HG03571 (cell line): ENCODE measurements around the gene OR6Y1.

Experiments used
- ATAC-seq: cut with Tn5 transposase; IDR thresholded peaks from one replicate; pipeline ENCODE4 v1.9.1; 2021; ENCODE audit not compliant: unreplicated experiment

Gene OR6Y1, protein sequence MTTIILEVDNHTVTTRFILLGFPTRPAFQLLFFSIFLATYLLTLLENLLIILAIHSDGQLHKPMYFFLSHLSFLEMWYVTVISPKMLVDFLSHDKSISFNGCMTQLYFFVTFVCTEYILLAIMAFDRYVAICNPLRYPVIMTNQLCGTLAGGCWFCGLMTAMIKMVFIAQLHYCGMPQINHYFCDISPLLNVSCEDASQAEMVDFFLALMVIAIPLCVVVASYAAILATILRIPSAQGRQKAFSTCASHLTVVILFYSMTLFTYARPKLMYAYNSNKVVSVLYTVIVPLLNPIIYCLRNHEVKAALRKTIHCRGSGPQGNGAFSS

DNA sequence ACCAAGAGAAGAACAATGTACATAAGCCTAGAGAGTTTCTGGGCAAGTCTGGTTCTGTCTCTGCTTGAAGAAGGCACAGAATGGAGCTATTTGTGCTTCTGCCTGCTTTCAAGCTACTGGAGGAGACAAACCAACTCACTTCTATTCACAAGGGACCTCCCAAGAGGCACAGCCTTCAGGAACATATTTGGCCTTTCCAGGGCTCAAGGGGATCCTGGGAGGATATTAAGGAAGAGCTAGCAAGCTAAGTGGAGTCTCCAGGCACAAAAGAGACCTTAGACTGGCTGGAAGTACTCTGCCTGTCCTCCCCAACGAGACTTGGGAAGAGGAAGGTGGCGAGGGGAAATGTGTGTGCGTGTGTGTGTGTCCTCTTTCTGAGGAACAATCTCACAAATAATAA, at the start of gene OR6Y1:
OR6Y1 (minus strand) TSS at position 54 of the 400 bp plus-strand sequence. CDS start 6,300 bp downstream, outside the sequence.
- ATAC-seq = no peak

DNA sequence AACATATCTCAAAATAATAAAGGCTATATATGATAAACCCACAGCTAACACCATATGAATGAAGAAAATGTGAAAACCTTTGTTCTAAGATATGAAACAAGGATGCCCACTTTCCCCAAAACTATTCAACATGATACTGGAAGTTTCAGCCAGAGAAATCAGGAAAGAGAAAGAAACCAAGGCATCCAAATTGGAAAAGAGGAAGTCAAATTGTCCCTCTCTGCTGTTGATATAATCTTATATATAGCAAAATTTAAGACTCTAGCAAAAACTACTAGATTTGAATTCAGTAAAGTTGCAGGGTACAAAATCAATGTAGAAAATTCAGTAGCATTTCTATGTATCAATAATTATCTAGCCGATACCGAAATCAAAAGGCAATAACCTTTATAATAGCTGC, 46.5 kb upstream of the OR6Y1 start:
- no peak for ATAC-seq

DNA sequence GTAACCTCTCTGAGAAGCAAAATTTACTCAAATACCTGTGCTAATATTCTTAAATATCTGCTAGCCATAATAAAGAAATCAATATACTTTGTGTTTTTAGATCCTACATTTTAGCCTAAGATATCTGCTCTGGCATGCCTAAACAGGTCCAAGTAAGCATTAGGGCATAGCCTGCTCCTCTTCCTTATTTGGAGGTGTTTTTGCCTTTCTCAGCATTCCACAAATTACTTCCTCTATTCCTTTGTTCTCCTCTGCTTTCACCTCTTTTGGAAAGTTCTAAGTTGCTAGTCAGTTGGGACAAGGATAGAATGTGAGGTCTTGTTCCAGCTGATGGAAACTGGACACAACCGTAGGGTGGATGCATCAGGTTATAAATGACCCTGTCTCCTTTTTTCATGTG, 32.7 kb upstream of the OR6Y1 start:
- ATAC-seq = no peak

GRCh38 chr1:158583962-158584361, 29.8 kb upstream of the OR6Y1 start:
- no peak for ATAC-seq

DNA sequence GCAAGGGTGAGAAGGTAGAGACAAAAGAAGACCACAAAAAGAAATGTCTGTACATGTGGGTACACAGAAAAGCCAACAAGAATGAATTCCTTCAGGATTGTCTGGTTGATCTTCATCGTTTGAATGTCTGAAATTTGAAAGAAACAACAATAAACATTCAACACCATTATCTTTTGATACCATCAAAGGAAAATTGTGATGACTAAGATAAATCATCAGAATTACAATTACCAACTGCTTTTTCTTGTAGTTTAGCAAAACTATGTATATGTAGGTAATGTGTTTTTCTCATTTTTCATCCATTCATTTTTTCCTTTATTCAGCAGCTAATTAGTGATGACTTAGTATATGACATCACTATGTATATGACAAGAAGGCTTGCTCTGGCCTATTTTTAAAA, 25.5 kb upstream of the OR6Y1 start, which contains the start of gene OR10X1:
OR10X1 (minus strand) TSS at position 167 of the 400 bp plus-strand sequence; CDS start at position 167, 0 bp downstream.
- ATAC-seq = no peak

DNA sequence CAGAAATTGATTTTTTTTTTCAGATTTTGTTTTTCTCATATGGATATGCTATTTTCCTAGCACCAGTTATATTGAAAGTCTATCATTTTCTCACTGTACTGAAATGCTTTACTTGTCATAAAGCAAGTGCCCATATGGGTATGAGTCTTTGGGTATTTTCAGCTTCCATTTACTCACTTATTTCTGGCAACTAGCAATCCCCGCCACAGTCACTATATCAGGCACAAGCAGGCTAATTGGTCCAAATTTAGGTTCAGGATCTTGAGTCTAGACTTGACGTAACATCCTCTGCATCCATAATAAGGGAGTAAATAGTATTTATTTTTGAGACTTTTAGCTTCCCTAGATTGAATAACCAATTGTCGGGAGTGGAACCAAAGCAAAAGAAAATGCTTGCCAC, 23.4 kb upstream of the OR6Y1 start:
- ATAC-seq = no peak

GRCh38 chr1:158572226-158572625, 18.0 kb upstream of the OR6Y1 start:
- no peak for ATAC-seq

- ATAC-seq = no peak
Measured at GRCh38 chr1:158570480-158570879, 16.3 kb upstream of the OR6Y1 start, which contains the start of gene OR6P1. TSS of gene OR6P1 (minus strand) at chr1:158570580. CDS start at chr1:158563604, 6,976 bp downstream.

DNA sequence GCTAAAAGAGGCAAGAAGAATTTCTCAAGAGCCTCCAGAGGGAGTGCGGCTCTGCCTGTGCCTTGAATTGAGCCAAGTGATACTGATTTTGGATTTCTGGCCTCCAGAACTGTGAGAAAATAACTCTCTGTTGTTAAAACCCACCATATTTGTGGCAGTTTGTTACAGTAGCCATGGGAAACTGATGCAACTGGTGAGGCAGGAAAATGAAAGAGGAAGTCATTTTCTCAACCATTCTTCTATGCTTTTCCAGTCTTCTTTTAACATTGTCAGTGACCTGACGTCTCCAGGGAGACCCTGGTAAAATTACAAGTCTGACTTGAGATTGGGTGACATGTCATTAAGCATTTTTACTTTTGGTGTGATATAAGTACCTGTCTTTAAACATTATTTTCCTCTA, 10.4 kb upstream of the OR6Y1 start:
- ATAC-seq = no peak

DNA sequence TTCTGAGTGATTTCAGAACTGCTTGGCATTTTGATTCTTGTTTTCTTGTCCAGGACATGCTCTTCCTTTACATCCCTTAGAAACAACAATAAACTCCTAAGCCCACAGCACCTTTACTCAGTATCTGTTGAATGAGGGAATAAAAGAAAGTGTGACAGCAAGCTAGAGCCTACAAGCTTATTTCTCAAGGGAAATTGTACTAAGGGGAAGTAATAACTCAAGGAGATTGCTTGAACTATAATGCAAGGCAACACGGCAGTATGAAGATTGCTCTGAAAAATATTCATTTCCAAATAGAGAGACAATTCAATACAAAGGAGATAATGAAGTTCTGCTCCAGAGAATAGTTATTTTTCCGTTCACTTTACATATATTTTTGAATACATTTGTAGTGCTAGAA, 9.6 kb upstream of the OR6Y1 start:
- no peak for ATAC-seq

- no peak for ATAC-seq
Measured at GRCh38 chr1:158559696-158560095, 5.5 kb upstream of the OR6Y1 start.

- ATAC-seq = no peak
Measured at GRCh38 chr1:158552296-158552695, 1.9 kb downstream of the OR6Y1 start.

GRCh38 chr1:158547533-158547932, 6.7 kb downstream of the OR6Y1 start:
- no peak for ATAC-seq

- ATAC-seq = no peak
Measured at GRCh38 chr1:158537609-158538008, 16.6 kb downstream of the OR6Y1 start.

DNA sequence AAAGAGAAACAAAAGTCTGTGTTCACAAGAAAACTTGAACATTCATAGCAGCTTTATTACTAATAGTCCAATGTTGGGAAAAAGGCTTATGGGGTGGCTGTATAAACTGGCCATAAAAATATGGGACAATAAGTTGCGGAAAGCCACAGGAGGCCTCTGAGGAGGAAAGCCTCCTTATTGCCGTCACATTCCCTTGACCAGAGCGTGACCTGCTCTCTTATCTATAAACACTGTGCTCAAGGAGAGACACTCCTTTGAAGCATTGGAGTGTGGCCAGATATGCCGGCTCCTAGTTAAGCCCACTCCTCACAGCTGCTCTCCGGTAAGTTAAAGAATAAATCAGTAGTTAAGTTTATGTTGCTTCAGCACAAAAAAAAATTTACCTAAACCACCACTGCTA, 19.7 kb downstream of the OR6Y1 start:
- ATAC-seq = no peak

DNA sequence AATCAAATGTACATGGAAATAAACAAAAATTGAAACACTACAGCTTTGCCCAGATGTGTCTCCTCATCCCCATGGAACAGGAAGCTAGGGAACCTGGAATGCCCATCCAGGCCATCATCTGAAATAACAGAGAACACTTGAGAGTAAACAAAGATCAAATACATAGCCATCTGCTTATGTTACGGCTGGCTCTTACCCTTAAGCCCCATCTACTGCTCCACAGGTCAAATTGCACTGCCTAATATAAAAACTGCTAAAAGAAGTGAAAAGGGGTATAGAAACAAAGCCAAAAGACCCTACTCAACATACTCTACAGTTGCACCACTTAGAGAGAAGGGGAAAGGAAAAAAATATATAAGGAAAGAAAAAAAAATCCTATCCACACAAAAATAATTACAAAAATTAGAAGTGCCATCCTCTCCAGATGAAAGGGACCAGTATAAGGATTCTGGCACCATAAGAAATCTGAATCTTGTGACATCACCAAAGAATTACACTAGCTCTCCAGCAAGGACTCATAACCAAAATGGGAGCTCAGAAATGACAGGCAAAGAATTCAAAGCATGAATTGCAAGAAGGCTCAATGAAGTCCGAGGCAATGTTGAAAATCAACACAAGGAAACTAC, 26.9 kb downstream of the OR6Y1 start:
- ATAC-seq = no peak

DNA sequence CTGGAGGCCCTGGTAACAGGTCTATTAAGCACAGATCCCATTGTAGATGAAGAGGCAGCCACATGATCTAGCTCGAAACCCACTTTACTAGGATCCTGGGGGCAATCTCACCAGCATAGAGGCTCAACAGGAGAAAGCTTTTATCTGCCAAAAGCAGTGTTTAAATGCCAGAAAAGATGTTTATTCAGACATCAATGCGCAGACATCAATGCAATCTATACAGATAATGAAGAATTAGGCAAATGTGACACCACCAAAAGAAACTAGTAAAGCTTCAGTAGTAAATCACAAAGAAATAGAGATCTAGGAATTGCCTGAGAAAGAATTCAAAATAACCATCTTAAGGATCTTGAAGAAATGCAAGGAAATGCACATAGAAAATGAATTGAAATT, 32.5 kb downstream of the OR6Y1 start:
- ATAC-seq = no peak

- ATAC-seq = no peak
Measured at GRCh38 chr1:158520955-158521665, 33.1 kb downstream of the OR6Y1 start.

DNA sequence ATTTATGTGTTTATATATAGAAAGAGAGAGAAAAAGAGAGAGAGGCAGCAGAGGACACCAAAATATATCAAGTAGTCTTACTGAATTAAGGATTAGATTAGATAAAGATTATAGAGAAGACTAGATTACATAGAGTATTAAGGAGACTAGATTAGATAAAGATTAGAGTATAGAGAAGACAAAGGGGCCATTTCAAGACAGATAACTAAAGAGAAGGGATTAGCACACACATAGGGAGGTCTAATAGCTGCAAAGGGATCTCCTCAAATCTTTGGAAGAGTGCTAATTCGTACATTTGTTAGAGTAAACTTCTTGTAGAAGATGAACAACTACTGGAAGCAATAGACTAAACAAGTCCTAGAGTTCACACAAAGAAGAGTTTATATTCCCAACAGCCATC, 34.2 kb downstream of the OR6Y1 start:
- no peak for ATAC-seq

GRCh38 chr1:158516966-158517365, 37.2 kb downstream of the OR6Y1 start:
- ATAC-seq = no peak

DNA sequence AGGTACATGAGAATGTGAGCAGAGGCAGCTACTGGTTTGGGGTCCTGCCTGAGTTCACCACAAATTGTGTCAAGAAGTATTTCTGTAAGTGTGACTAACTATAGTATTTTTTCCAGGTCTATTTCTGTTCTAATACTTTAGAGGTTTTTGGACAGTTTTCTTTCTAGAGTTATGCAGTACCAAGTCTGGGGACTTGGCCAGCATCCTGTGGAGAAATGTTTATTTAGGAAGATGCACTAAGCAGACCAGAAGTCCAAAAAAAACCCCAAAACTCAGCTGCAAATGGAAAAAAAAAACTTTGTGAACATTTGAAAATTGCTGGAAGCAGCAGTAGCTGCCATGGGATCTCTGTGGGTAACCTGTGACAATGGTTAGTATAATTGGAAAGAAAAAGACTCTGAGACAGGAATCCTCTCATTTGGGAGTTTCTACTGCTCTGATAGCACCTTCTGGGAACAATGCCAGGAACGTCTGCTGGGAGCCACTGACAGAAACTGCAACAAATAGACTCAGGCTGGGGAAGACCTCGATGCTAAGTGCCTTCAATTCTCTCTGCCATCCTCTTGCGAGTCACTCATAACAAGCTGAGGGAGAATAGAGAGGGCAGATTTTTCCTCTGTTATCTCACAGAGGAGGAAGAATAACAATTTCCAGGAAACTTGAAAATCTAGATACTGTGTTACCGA, 44.6 kb downstream of the OR6Y1 start:
- ATAC-seq = no peak
